ENCODE measurements around the gene OR10G3. TPM values are rescaled to one million over a fixed set of nuclear protein-coding genes. Genes with fewer than 3 reads are reported as not detected.

Gene OR10G3
- not detected in 2 replicates for total RNA-seq (2022)
- not detected for Bru-seq, nascent RNA
- BruChase-seq, experiment 1, labeled RNA remaining after a 2-hour chase: not detected
- not detected for BruChase-seq, experiment 2, labeled RNA remaining after a 6-hour chase
- long read RNA-seq: 0 reads

DNA sequence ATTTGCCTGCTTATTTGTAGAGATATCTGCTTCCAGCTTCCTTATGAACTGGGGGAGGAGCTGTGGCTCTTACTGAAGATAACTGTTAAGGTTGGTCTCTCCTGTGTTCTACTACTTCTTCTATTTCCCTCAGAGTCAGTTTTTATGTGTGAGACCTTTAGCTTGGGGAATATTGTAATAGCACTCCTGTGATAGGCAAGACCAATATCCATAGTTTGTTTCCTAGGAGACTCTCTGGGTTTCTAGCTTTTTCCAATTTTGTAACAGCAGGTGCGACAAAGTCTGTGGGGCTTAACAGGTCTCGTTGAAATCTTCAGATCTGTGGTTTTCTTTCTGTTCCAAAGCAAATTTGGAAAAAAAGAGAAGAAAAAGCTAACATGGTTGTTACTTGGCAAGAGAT is at the start of gene OR10G3:
OR10G3 (minus strand) TSS at position 101 of the 400 bp plus-strand sequence. CDS start 9,332 bp downstream, outside the sequence.
- H3K27ac Mint-ChIP-seq (ENCODE audit: unreplicated experiment): no peak within 1 kb of the TSS

GRCh38 chr14:21626491-21627230 is 46.8 kb upstream of the OR10G3 start:
- Histone ChIP-seq H3K4me1 (no peaks in the 10 kb centered on the region), H3K27me3 (replicated peaks; ENCODE audit: control insufficient read depth, insufficient read depth, low read length) (no peaks in the 10 kb centered on the region), H3K4me3 (ENCODE audit: low read depth, low read length) (no peak overlapping the region), H3K36me3 (ENCODE audit: control insufficient read depth, insufficient read depth, low read length) (no peaks in the 10 kb centered on the region), H3K9me3 (no peaks in the 10 kb centered on the region)
- no TSS peak for BruUV-seq (replicated peaks)
- no peaks in the 10 kb centered on the region for H3K36me3 Mint-ChIP-seq (ENCODE audit: insufficient read depth, unreplicated experiment)
- no peak for DNase-seq
- no peaks in the 10 kb centered on the region for H3K9me3 Mint-ChIP-seq (ENCODE audit: unreplicated experiment)
- intact Hi-C loops (cut with micrococcal nuclease; ENCODE audit: unreplicated experiment): no loop called here
- H3K27ac Mint-ChIP-seq (ENCODE audit: unreplicated experiment): no peak overlapping the region
- no peaks in the 10 kb centered on the region for H3K4me1 Mint-ChIP-seq (ENCODE audit: low read depth, unreplicated experiment)
- no peak overlapping the region for H3K4me3 Mint-ChIP-seq (ENCODE audit: unreplicated experiment)
- TF ChIP-seq CTCF (IDR thresholded peaks at IDR 0.05; ENCODE audit: insufficient read depth in 1 of 2, low read depth in 1 of 2, low read length in 1 of 2, severe bottlenecking in 1 of 2, unreplicated experiment in 1 of 2): no peak
- CTCF ChIA-PET: no interaction called here
- no peaks in the 10 kb centered on the region for H3K27me3 Mint-ChIP-seq (ENCODE audit: insufficient read depth, unreplicated experiment)
- POLR2A ChIA-PET: no interaction called here

More for the DNA sequence above, at the start of gene OR10G3:
- Mint-ChIP-seq H3K4me3 (ENCODE audit: unreplicated experiment) (no peak within 1 kb of the TSS), H3K27me3 (ENCODE audit: insufficient read depth, unreplicated experiment) (peaks cover 9% of the 10 kb centered on the region), H3K36me3 (ENCODE audit: insufficient read depth, unreplicated experiment) (no peaks in the 10 kb centered on the region), H3K4me1 (ENCODE audit: low read depth, unreplicated experiment) (no peaks in the 10 kb centered on the region), H3K9me3 (ENCODE audit: unreplicated experiment) (no peaks in the 10 kb centered on the region)
- CTCF ChIA-PET: interaction anchor here (0.6 kb wide), 1 partner anchor 1440 kb away, joined by 3 read pairs; no protein-coding TSS in a partner anchor
- intact Hi-C loops (cut with micrococcal nuclease; ENCODE audit: unreplicated experiment): no loop called here
- POLR2A ChIA-PET: no interaction called here
- Histone ChIP-seq H3K9me3 (no peaks in the 10 kb centered on the region), H3K4me3 (ENCODE audit: low read depth, low read length) (no peak within 1 kb of the TSS), H3K27me3 (replicated peaks; ENCODE audit: control insufficient read depth, insufficient read depth, low read length) (no peaks in the 10 kb centered on the region; the same call in 1 of the 2 replicates), H3K36me3 (ENCODE audit: control insufficient read depth, insufficient read depth, low read length) (no peaks in the 10 kb centered on the region), H3K4me1 (no peaks in the 10 kb centered on the region)
- no TSS peak for BruUV-seq (replicated peaks)
- TF ChIP-seq CTCF (IDR thresholded peaks at IDR 0.05; ENCODE audit: insufficient read depth in 1 of 2, low read depth in 1 of 2, low read length in 1 of 2, severe bottlenecking in 1 of 2, unreplicated experiment in 1 of 2): no peak
- DNase-seq: no peak

DNA sequence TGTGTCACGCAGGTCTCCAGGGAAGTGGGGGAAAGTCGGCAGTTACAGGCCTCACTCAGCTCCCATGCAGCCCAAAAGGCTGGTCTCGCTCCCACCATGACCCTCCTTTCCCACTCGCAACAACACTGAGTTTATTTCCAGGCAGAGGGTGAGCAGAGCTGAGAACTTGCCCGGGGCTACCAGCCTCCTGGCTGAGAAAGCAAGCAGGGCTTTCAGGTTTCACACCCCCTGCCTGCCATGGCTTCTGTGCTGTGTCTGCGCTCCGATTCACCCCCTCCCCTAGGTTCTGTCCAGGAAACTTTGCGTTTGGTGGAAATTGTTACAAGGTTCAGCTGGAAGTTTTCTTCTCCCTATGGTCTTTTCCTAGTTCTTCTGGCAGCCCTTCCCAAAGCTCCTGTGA is 37.7 kb upstream of the OR10G3 start:
- H3K27ac Mint-ChIP-seq (ENCODE audit: unreplicated experiment): no peak overlapping the region

More for the DNA sequence above, 37.7 kb upstream of the OR10G3 start:
- CTCF ChIA-PET: no interaction called here
- intact Hi-C loops (cut with micrococcal nuclease; ENCODE audit: unreplicated experiment): no loop called here
- no peaks in the 10 kb centered on the region for H3K27me3 Mint-ChIP-seq (ENCODE audit: insufficient read depth, unreplicated experiment)
- TF ChIP-seq CTCF (IDR thresholded peaks at IDR 0.05; ENCODE audit: insufficient read depth in 1 of 2, low read depth in 1 of 2, low read length in 1 of 2, severe bottlenecking in 1 of 2, unreplicated experiment in 1 of 2): no peak
- H3K4me3 ChIP-seq (ENCODE audit: low read depth, low read length): no peak overlapping the region
- no peaks in the 10 kb centered on the region for H3K36me3 Mint-ChIP-seq (ENCODE audit: insufficient read depth, unreplicated experiment)
- no peaks in the 10 kb centered on the region for H3K4me1 ChIP-seq
- no peaks in the 10 kb centered on the region for H3K9me3 ChIP-seq
- H3K4me3 Mint-ChIP-seq (ENCODE audit: unreplicated experiment): no peak overlapping the region
- H3K27me3 ChIP-seq (replicated peaks; ENCODE audit: control insufficient read depth, insufficient read depth, low read length): no peaks in the 10 kb centered on the region
- H3K9me3 Mint-ChIP-seq (ENCODE audit: unreplicated experiment): no peaks in the 10 kb centered on the region
- BruUV-seq (replicated peaks): no TSS peak
- DNase-seq: no peak
- POLR2A ChIA-PET: no interaction called here
- no peaks in the 10 kb centered on the region for H3K36me3 ChIP-seq (ENCODE audit: control insufficient read depth, insufficient read depth, low read length)
- peaks cover 7% of the 10 kb centered on the region for H3K4me1 Mint-ChIP-seq (ENCODE audit: low read depth, unreplicated experiment)
